Stimulated activated CD8-positive, alpha-beta memory T cell treated with anti-CD3 and anti-CD28 coated beads, Interleukin-12 subunit alpha, Interleukin-12 subunit beta, amount 100 ng/mL, for 1 hour (primary cell): ENCODE measurements around the gene TAPBP.
"Not testable (repeated sequence)": the region's sequence is repeated elsewhere in the genome, so short reads cannot be mapped to it uniquely, and the experiment has no call there.

Source experiments
- DNase-seq: peaks from one replicate; pipeline ENCODE4 v3.0.0-alpha.2; 2020; ENCODE audit warnings: low read depth

TAPBP gene

GRCh38 chr6:33296797-33297405 lies 17.0 kb downstream of the TAPBP start:
- DNase-seq = no peak

GRCh38 chr6:33295621-33296369 lies 18.1 kb downstream of the TAPBP start:
- DNase-seq = no peak

GRCh38 chr6:33294086-33294823 lies 19.6 kb downstream of the TAPBP start:
- DNase-seq = no peak

- DNase-seq = no peak
Measured at GRCh38 chr6:33292996-33293682, 20.7 kb downstream of the TAPBP start.

GRCh38 chr6:33290459-33290858 lies 23.4 kb downstream of the TAPBP start:
- DNase-seq = no peak

GRCh38 chr6:33289784-33290315 lies 24.0 kb downstream of the TAPBP start:
- DNase-seq = no peak

- peak; percentile 65 for DNase-seq
Measured at GRCh38 chr6:33288921-33289783, 24.7 kb downstream of the TAPBP start, which contains the start of the genes PFDN6 and WDR46. TSS of gene PFDN6 (plus strand) at chr6:33289601. CDS start at chr6:33289857, 256 bp downstream. TSS of gene WDR46 (minus strand) at chr6:33289239. CDS start at chr6:33289170, 69 bp downstream.

- DNase-seq = no peak
Measured at GRCh38 chr6:33288141-33288920, 25.5 kb downstream of the TAPBP start.

- DNase-seq = no peak
Measured at GRCh38 chr6:33286946-33287914, 26.6 kb downstream of the TAPBP start.

GRCh38 chr6:33285214-33285613 lies 28.7 kb downstream of the TAPBP start:
- DNase-seq = not testable (repeated sequence)

- DNase-seq = no peak
Measured at GRCh38 chr6:33280539-33280938, 33.3 kb downstream of the TAPBP start.

- no peak for DNase-seq
Measured at GRCh38 chr6:33279971-33280511, 33.8 kb downstream of the TAPBP start.

- DNase-seq = no peak
Measured at GRCh38 chr6:33279257-33279695, 34.6 kb downstream of the TAPBP start.

GRCh38 chr6:33278810-33279209 lies 35.1 kb downstream of the TAPBP start:
- no peak for DNase-seq

GRCh38 chr6:33278392-33278741 lies 35.5 kb downstream of the TAPBP start:
- DNase-seq = no peak

- no peak for DNase-seq
Measured at GRCh38 chr6:33277663-33278391, 36.1 kb downstream of the TAPBP start.

GRCh38 chr6:33276864-33277662 lies 36.8 kb downstream of the TAPBP start, which contains the start of gene B3GALT4:
TSS of gene B3GALT4 (plus strand) at chr6:33277123. CDS start at chr6:33277420, 297 bp downstream.
- DNase-seq = peak; percentile 49
